WERI-Rb-1 (cell line): Measurements from ENCODE around the gene UBE2J1.

Experiments
- DNase-seq: peaks from one replicate; pipeline ENCODE4 v3.0.0-alpha.2; 2020
- H3K27ac ChIP-seq: fragments of 250-450 bp; sonication (Bioruptor Pico); 2 replicates; pipeline ENCODE4 v1.5.1; 2020; ENCODE audit warnings: mild to moderate bottlenecking, moderate library complexity
- H3K27me3 ChIP-seq: fragments of 250-450 bp; sonication (Bioruptor Pico); 2 replicates; pipeline ENCODE4 v1.5.1; 2021; ENCODE audit warnings: mild to moderate bottlenecking, low read depth, moderate library complexity; ENCODE audit not compliant: insufficient read depth, severe bottlenecking
- H3K36me3 ChIP-seq: fragments of 250-450 bp; sonication (Bioruptor Pico); 2 replicates; pipeline ENCODE4 v1.5.1; 2020; ENCODE audit warnings: mild to moderate bottlenecking, moderate library complexity
- H3K4me3 ChIP-seq: 2 replicates; pipeline ENCODE4 v1.5.1; 2011; ENCODE audit warnings: low read depth, mild to moderate bottlenecking, control low read depth, low read length
- H3K9me3 ChIP-seq: fragments of 250-450 bp; sonication (Bioruptor Pico); 2 replicates; pipeline ENCODE4 v1.5.1; 2021; ENCODE audit warnings: mild to moderate bottlenecking, moderate library complexity; ENCODE audit not compliant: severe bottlenecking
- CTCF ChIP-seq: IDR thresholded peaks from 2 replicates; pipeline ENCODE4 v1.5.1; 2011; ENCODE audit warnings: low read depth, mild to moderate bottlenecking, control low read depth, inconsistent platforms, low read length

UBE2J1 gene

DNA sequence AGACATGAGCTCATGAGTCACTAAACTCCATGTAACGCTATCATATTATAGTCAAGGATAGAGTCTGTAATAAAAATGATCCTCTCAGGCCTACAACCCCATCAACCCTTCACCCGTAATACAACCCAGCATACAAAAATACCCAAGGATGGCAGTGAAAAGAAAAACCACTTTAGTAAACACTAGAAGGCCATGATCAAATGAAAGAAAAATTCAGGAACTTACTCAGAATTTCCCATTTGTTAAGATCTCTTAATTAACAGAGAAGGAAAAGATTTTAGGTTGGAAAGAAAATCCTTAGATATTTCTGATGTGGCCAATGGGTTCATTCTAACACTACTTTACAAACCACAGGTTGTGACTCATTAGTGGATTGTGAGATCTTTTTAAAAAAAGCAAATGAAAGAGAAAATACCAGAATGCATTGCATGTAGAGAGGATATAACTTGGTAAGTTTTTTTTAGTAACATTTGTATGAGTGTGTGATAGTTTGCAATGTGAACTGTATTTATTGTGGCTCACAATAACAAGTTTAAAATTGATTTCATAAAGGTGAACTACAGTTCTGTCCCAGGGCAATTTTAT lies 8.0 kb upstream of the UBE2J1 start:
- no peaks in the 10 kb centered on the region for H3K9me3 ChIP-seq
- TF ChIP-seq CTCF: no peak
- no peaks in the 10 kb centered on the region for H3K36me3 ChIP-seq
- H3K27me3 ChIP-seq: no peaks in the 10 kb centered on the region
- H3K27ac ChIP-seq: no peak overlapping the region
- DNase-seq: no peak
- H3K4me3 ChIP-seq: no peak overlapping the region

DNA sequence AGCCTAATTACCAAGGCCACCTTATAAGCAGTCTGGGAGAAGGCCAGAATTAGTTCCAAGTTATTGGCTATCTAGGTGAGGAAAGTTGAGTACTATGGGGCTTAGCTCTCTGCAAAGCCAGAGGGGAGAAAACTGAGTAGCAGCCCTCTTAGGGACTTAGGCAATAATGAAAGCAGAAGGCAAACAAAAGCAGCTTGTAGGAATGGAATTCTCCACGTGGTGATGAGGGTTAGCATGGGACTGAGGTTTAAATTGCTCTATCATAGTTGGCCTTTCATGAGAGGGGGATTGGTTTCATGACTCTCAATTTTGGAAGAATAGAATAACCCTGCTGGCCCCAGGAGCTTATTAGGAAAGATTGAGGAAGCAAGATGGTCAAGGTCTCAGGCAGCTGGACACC lies 7.0 kb upstream of the UBE2J1 start:
- Histone ChIP-seq H3K4me3 (no peak overlapping the region), H3K27me3 (no peaks in the 10 kb centered on the region), H3K9me3 (no peaks in the 10 kb centered on the region), H3K36me3 (no peaks in the 10 kb centered on the region), H3K27ac (no peak overlapping the region)
- DNase-seq: no peak
- TF ChIP-seq CTCF: no peak

DNA sequence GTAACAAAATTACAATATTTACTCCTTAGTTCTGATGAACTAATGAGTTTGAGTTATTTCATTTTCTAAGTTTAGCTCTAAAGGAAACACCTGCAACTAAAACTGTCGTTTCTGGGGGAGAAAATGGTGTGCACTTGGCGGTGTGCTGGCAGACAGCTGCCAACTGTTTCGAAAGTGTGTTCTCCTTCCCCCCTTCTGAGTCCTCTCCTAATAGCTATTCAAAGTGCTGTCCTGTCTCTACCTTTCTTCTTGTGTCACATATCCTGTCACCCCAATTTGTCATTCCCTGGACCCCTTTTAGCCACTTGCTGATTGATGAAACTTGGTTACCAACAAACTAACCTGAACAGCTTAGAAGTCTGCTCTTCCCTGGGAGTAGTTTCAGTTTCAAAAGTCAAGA lies 4.9 kb upstream of the UBE2J1 start:
- Histone ChIP-seq H3K27me3 (no peaks in the 10 kb centered on the region), H3K4me3 (no peak overlapping the region)

DNA sequence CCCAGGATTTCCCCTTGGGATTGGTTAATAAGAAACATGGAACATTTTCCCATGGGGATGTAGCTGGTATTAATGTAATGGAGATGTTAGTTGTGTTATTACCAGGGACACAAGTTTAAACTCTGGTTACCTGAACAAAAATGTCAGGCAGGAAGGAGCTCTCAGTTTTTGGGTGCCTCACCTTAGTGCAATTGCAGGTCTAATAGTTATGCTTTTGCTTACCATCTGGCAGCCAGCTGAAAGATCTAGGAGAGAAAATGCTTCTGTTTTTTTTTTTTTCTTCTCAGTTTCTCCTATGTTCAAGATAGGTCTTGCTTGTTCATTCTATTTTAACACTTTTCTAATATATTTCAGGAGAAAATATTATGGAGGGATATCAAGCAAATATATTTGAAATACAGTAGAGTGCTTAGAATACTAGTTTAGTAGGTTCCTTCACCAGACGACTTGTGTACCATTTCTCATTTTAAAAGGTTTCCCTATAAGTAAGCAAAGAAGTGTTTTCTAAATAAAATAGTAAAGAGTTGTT lies 4.2 kb upstream of the UBE2J1 start:
- Histone ChIP-seq H3K27me3 (no peaks in the 10 kb centered on the region), H3K9me3 (no peaks in the 10 kb centered on the region), H3K27ac (no peak overlapping the region), H3K4me3 (no peak overlapping the region), H3K36me3 (no peaks in the 10 kb centered on the region)
- DNase-seq: no peak
- no peak for TF ChIP-seq CTCF

More for the DNA sequence above, 4.9 kb upstream of the UBE2J1 start:
- no peaks in the 10 kb centered on the region for H3K9me3 ChIP-seq
- H3K27ac ChIP-seq: no peak overlapping the region
- no peak for DNase-seq
- no peak for TF ChIP-seq CTCF
- H3K36me3 ChIP-seq: no peaks in the 10 kb centered on the region

DNA sequence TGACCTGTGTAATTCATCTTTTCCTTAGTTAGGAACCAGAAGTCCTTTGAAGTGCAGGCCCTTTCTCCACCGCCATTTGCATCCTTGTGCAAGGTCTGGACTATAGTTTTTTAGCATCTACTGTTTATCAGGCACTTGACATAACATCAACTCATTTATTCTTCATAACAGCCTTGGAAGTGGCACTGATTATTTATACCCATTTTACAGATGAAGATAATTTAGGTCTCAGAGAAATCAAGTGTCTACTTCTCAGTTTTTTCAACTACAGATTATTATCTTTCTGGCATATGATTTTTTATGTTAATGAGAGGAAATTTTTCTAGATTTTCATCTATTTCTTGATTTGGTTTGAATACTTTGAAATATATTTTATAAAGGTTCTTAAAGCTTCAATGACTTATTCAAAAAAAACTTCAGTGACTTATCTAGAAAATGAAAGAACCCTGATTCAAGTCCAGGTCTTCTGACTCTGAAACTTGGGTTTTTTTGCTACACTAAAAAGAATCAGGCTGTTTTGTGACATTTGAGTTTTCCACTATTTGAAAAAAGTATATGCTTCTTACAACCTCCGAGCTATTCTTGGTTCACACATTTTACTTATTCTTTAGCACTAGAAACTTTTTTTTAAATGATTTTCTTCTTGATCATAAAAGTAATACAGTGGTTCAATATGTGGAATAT lies 3.1 kb upstream of the UBE2J1 start:
- H3K4me3 ChIP-seq: no peak overlapping the region
- no peaks in the 10 kb centered on the region for H3K36me3 ChIP-seq
- no peak for DNase-seq
- H3K27me3 ChIP-seq: no peaks in the 10 kb centered on the region
- no peak overlapping the region for H3K27ac ChIP-seq
- no peak for TF ChIP-seq CTCF
- no peaks in the 10 kb centered on the region for H3K9me3 ChIP-seq
